ENCODE data around the gene GREM1.
A peak's percentile ranks its signal among the peaks of the same experiment; 100 is the strongest.

The GREM1 gene

GRCh38 chr15:32721596-32721995 lies 3.8 kb downstream of the GREM1 start:
- H3K27ac ChIP-seq, result peak overlapping the region; percentile 98
- no peak for TF ChIP-seq CTCF (conservative IDR thresholded peaks at IDR 0.05)

- no peak for TF ChIP-seq CTCF (conservative IDR thresholded peaks at IDR 0.05)
Observed at GRCh38 chr15:32722136-32722535, 4.3 kb downstream of the GREM1 start.

GRCh38 chr15:32723171-32723948 lies 5.6 kb downstream of the GREM1 start:
- no peak overlapping the region for H3K27ac ChIP-seq
- no peak for TF ChIP-seq CTCF (conservative IDR thresholded peaks at IDR 0.05)

More at GRCh38 chr15:32722136-32722535, 4.3 kb downstream of the GREM1 start:
- H3K27ac ChIP-seq, result peak overlapping the region; percentile 98; the same call in 1 of the 2 replicates

GRCh38 chr15:32729700-32730395 lies 12.0 kb downstream of the GREM1 start:
- TF ChIP-seq CTCF (conservative IDR thresholded peaks at IDR 0.05), result no peak
- no peak overlapping the region for H3K27ac ChIP-seq

- no peak for TF ChIP-seq CTCF (conservative IDR thresholded peaks at IDR 0.05)
- H3K27ac ChIP-seq, result no peak overlapping the region
Observed at GRCh38 chr15:32730677-32731654, 13.2 kb downstream of the GREM1 start.

GRCh38 chr15:32732574-32733157 lies 14.9 kb downstream of the GREM1 start:
- no peak for TF ChIP-seq CTCF (conservative IDR thresholded peaks at IDR 0.05)
- no peak overlapping the region; the same call in 1 of the 2 replicates for H3K27ac ChIP-seq
